Lower leg skin (tissue), 3 donors: ENCODE measurements around the gene CERS5.

Source experiments
- CTCF ChIP-seq, 3 donors: fragments of 450-650 bp; IDR thresholded peaks; one replicate each; pipeline ENCODE4 v1.5.1; 2016; ENCODE audit warnings: antibody characterized with exemption in 3 of 3, mild to moderate bottlenecking in 3 of 3, moderate library complexity in 2 of 3
- POLR2A ChIP-seq, 2 donors: fragments of 450-650 bp; IDR thresholded peaks; one replicate each; pipeline ENCODE4 v1.6.1; 2016 to 2017; ENCODE audit warnings: antibody characterized with exemption in 2 of 2, mild to moderate bottlenecking in 1 of 2, moderate library complexity in 1 of 2

DNA sequence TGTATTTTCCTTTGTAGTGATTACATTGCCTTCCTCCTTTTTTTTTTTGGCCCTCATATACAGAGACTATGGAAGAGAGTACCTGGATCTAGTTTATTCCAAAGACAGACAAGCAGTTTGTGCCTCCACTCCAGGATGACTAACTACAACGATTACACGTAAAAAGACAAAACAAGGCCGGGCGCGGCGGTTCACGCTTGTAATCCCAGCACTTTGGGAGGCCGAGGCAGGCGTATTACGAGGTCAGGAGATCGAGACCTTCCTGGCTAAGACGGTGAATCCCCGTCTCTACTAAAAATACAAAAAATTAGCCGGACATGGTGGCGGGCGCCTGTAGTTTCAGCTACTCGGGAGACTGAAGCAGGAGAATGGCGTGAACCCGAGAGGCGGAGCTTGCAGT is 2.2 kb downstream of the CERS5 start:
- TF ChIP-seq CTCF (IDR thresholded peaks at IDR 0.05), result no peak
- no peak for TF ChIP-seq POLR2A (IDR thresholded peaks at IDR 0.05)
